Endothelial cell of umbilical vein (primary cell): ENCODE data around the gene MFSD2A. TPM values are rescaled to one million over a fixed set of nuclear protein-coding genes. Genes with fewer than 3 reads are reported as not detected.

Experiments
- BruUV-seq: library from RNA; stranded (reverse); fragments of 400-500 nt; replicated peaks from 2 replicates; lab custom pipeline; 2021; lab: Mats Ljungman, UMichigan
- CTCF ChIA-PET: fragments of 300-600, 350-600 bp; sonication (Branson Sonifier 250); formaldehyde crosslinking; loops from one replicate; lab custom pipeline; 2021; ENCODE audit warnings: antibody characterized with exemption, inconsistent platforms; lab: Charles Lee
- POLR2A ChIA-PET: fragments of 300-600, 350-600 bp; sonication (Branson Sonifier 250); formaldehyde crosslinking; loops from one replicate; lab custom pipeline; 2021; ENCODE audit warnings: antibody characterized with exemption, inconsistent platforms; lab: Charles Lee
- DNase-seq: peaks from one replicate; pipeline ENCODE4 v3.0.0-alpha.2; 2011; ENCODE audit warnings: low read depth, low spot score
- FAIRE-seq: peaks from 2 replicates; lab custom pipeline; 2011; peaks lifted over from hg19 to GRCh38; lab: Jason Lieb, UNC
- H2AFZ ChIP-seq: 2 replicates; pipeline ENCODE4 v1.6.0; 2012; ENCODE audit warnings: low read depth, low read length, control low read depth, inconsistent platforms
- H3K27ac ChIP-seq: 2 replicates; pipeline ENCODE4 v1.5.1; 2011; ENCODE audit warnings: low read depth, mild to moderate bottlenecking, control low read depth, low read length, moderate library complexity; ENCODE audit not compliant: insufficient read depth
- H3K27me3 ChIP-seq, 2 experiments: 2 replicates each; pipeline versions ENCODE4 v1.6.0 to v1.6.1; 2011; ENCODE audit warnings: low read length in 2 of 2, mixed read lengths in 1 of 2; ENCODE audit not compliant: control insufficient read depth in 2 of 2, insufficient read depth in 2 of 2
- H3K36me3 ChIP-seq, 2 experiments: 2 replicates in 1 of 2; 3 replicates in 1 of 2; pipeline ENCODE4 v1.5.1; 2011; ENCODE audit warnings: low read length in 2 of 2, mild to moderate bottlenecking in 1 of 2, moderate library complexity in 1 of 2; ENCODE audit not compliant: control insufficient read depth in 2 of 2, insufficient read depth in 2 of 2; ENCODE audit errors: extremely low read depth in 1 of 2
- H3K4me1 ChIP-seq: 3 replicates; pipeline ENCODE4 v1.5.1; 2011; ENCODE audit warnings: mild to moderate bottlenecking, low read length; ENCODE audit not compliant: control insufficient read depth, insufficient read depth; ENCODE audit errors: extremely low read depth
- H3K4me2 ChIP-seq: 2 replicates; pipeline ENCODE4 v1.6.1; 2011; ENCODE audit warnings: low read length, control low read depth, mixed read lengths; ENCODE audit not compliant: insufficient read depth
- H3K4me3 ChIP-seq, 3 experiments: fragments of 200-600 bp in 1 of 3; sonication (generic), shearing (Covaris generic) in 1 of 3; replicated peaks in 1 of 3; 2 replicates each; pipeline ENCODE4 v1.5.1; 2011 to 2016; ENCODE audit warnings: control low read depth in 3 of 3, low read length in 3 of 3, mild to moderate bottlenecking in 2 of 3, inconsistent platforms in 1 of 3, low read depth in 1 of 3, moderate library complexity in 1 of 3; ENCODE audit not compliant: insufficient read depth in 1 of 3
- H3K79me2 ChIP-seq: 2 replicates; pipeline ENCODE4 v1.6.0; 2012; ENCODE audit warnings: low read length, inconsistent platforms; ENCODE audit not compliant: control insufficient read depth, insufficient read depth
- H3K9ac ChIP-seq: replicated peaks from 2 replicates; pipeline ENCODE3; 2011; ENCODE audit warnings: low read length, control low read depth; ENCODE audit not compliant: insufficient read depth; ENCODE audit errors: extremely low read depth
- H3K9me1 ChIP-seq: replicated peaks from 3 replicates; pipeline ENCODE4 v1.6.0; 2011; ENCODE audit warnings: mild to moderate bottlenecking, low read length; ENCODE audit not compliant: control insufficient read depth, insufficient read depth; ENCODE audit errors: extremely low read depth
- H3K9me3 ChIP-seq: replicated peaks from 2 replicates; pipeline ENCODE4 v1.5.1; 2012; ENCODE audit warnings: low read length, inconsistent platforms; ENCODE audit not compliant: control insufficient read depth, insufficient read depth
- H4K20me1 ChIP-seq: replicated peaks from 2 replicates; pipeline ENCODE3; 2011; ENCODE audit warnings: mild to moderate bottlenecking, low read length; ENCODE audit not compliant: control insufficient read depth, insufficient read depth; ENCODE audit errors: extremely low read depth
- EZH2 ChIP-seq: IDR thresholded peaks from 2 replicates; pipeline ENCODE4 v1.6.1; 2012; ENCODE audit warnings: borderline replicate concordance, low read depth, mild to moderate bottlenecking, moderate library complexity, low read length, inconsistent platforms; ENCODE audit not compliant: severe bottlenecking
- FOS ChIP-seq: IDR thresholded peaks from 2 replicates; pipeline ENCODE4 v1.6.1; 2011; ENCODE audit warnings: mild to moderate bottlenecking, low read length, moderate library complexity, borderline replicate concordance; ENCODE audit not compliant: insufficient read depth
- GATA2 ChIP-seq: IDR thresholded peaks from 2 replicates; pipeline ENCODE4 v1.7.0; 2011; ENCODE audit warnings: low read depth, mild to moderate bottlenecking, moderate library complexity, mixed read lengths, low read length; ENCODE audit not compliant: insufficient read length, insufficient read depth
- JUN ChIP-seq: IDR thresholded peaks from 2 replicates; pipeline ENCODE4 v1.6.1; 2011; ENCODE audit warnings: borderline replicate concordance, low read depth; ENCODE audit not compliant: insufficient read length, insufficient read depth
- MYC ChIP-seq: IDR thresholded peaks from one replicate; pipeline ENCODE4 v1.6.1; 2011; ENCODE audit warnings: mild to moderate bottlenecking, low read depth, low read length
- POLR2A ChIP-seq: IDR thresholded peaks from 2 replicates; pipeline ENCODE4 v1.6.1; 2012; ENCODE audit warnings: low read depth, mild to moderate bottlenecking, control low read depth, low read length
- POLR2AphosphoS5 ChIP-seq: IDR thresholded peaks from 2 replicates; pipeline ENCODE4 v1.6.1; 2012; ENCODE audit warnings: low read depth, mild to moderate bottlenecking, control low read depth, low read length, moderate library complexity; ENCODE audit not compliant: insufficient read depth
- dilution Hi-C: fragments of 300-500 bp; cut with MboI; formaldehyde crosslinking; loops from one replicate; pipeline ENCODE4 v1.15.0; 2019; ENCODE audit warnings: low sequenced_read_pairs; ENCODE audit not compliant: extremely low pct_ligation_motif_present
- intact Hi-C: fragments of 100-400 bp; cut with micrococcal nuclease; formaldehyde crosslinking; loops from one replicate; pipeline ENCODE4 v1.10.0; 2022
- polyA plus RNA-seq, 4 experiments: library from polyadenylated mRNA; depleted of rRNA in 3 of 4; stranded (reverse) in 3 of 4; unstranded in 1 of 4; fragments of >200 nt; gene quantifications; 2 replicates each; pipeline versions ENCODE4 v1.2.1 to v1.2.3, GENCODE V29; 2011 to 2012; ENCODE audit warnings: missing spikeins in 1 of 4
- total RNA-seq: library from RNA; stranded (reverse); gene quantifications from 2 replicates; pipeline ENCODE4 v1.2.3, GENCODE V29; 2021
- TF ChIP-seq, protein P1 (sequence below): IDR thresholded peaks from 2 replicates; pipeline ENCODE4 v1.6.1; 2011; ENCODE audit not compliant: insufficient read depth, insufficient read length
- TF ChIP-seq, protein P2 (sequence below), 2 donors: IDR thresholded peaks; 1 replicate in 1 of 2; 2 replicates in 1 of 2; pipeline ENCODE4 v1.5.1; 2011; ENCODE audit warnings: low read length in 2 of 2, mild to moderate bottlenecking in 2 of 2, moderate library complexity in 2 of 2, control low read depth in 1 of 2, inconsistent platforms in 1 of 2, low read depth in 1 of 2; ENCODE audit not compliant: insufficient read depth in 1 of 2; ENCODE audit errors: extremely low read depth in 1 of 2

Gene MFSD2A
- total and polyA plus RNA-seq, 2 donors (not counting 3 experiments of a cell fraction or from before 2014, with no cell fraction given) = 2.7 to 5.5 TPM

GRCh38 chr1:39947260-39947659, 7.7 kb upstream of the MFSD2A start:
- no peaks in the 10 kb centered on the region for H3K36me3 ChIP-seq
- CTCF ChIA-PET = interaction anchor here (0.7 kb wide), 1 partner anchor 28 kb away, joined by 3 read pairs; no protein-coding TSS in a partner anchor
- no peaks in the 10 kb centered on the region for H3K79me2 ChIP-seq
- POLR2A ChIA-PET = no interaction called here
- H3K9me1 ChIP-seq = no peaks in the 10 kb centered on the region
- no peak for DNase-seq
- no peaks in the 10 kb centered on the region for H3K4me1 ChIP-seq
- no peaks in the 10 kb centered on the region for H3K9me3 ChIP-seq
- H3K27me3 ChIP-seq = peaks cover 7 to 9% of the 10 kb centered on the region in 2 experiments
- H2AFZ ChIP-seq = no peak overlapping the region
- no peak overlapping the region for H3K4me2 ChIP-seq
- H4K20me1 ChIP-seq = no peaks in the 10 kb centered on the region
- no TSS peak for BruUV-seq
- intact Hi-C loops (no loop called here), dilution Hi-C loops (no loop called here)
- TF ChIP-seq FOS = no peak
- no peak for TF ChIP-seq JUN
- TF ChIP-seq MYC = no peak
- no peak for TF ChIP-seq GATA2
- TF ChIP-seq, protein P1, sequence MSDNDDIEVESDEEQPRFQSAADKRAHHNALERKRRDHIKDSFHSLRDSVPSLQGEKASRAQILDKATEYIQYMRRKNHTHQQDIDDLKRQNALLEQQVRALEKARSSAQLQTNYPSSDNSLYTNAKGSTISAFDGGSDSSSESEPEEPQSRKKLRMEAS = no peak
- no peak for TF ChIP-seq POLR2AphosphoS5
- TF ChIP-seq, protein P2, sequence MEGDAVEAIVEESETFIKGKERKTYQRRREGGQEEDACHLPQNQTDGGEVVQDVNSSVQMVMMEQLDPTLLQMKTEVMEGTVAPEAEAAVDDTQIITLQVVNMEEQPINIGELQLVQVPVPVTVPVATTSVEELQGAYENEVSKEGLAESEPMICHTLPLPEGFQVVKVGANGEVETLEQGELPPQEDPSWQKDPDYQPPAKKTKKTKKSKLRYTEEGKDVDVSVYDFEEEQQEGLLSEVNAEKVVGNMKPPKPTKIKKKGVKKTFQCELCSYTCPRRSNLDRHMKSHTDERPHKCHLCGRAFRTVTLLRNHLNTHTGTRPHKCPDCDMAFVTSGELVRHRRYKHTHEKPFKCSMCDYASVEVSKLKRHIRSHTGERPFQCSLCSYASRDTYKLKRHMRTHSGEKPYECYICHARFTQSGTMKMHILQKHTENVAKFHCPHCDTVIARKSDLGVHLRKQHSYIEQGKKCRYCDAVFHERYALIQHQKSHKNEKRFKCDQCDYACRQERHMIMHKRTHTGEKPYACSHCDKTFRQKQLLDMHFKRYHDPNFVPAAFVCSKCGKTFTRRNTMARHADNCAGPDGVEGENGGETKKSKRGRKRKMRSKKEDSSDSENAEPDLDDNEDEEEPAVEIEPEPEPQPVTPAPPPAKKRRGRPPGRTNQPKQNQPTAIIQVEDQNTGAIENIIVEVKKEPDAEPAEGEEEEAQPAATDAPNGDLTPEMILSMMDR (IDR thresholded peaks at IDR 0.05; ENCODE audit: extremely low read depth in 1 of 2, insufficient read depth in 1 of 2, low read depth in 1 of 2, low read length in 2 of 2) = no peak
- no peak for TF ChIP-seq POLR2A
- TF ChIP-seq EZH2 = no peak
- no peak overlapping the region for H3K27ac ChIP-seq
- FAIRE-seq = no peak
- no peak overlapping the region for H3K9ac ChIP-seq
- no peak overlapping the region for H3K4me3 ChIP-seq
